Renal cortex interstitium (tissue), 11 donors: ENCODE data around the gene NSMF. TPM values are rescaled to one million over a fixed set of nuclear protein-coding genes. Genes with fewer than 3 reads are reported as not detected.
"Not testable (repeated sequence)": the region's sequence is repeated elsewhere in the genome, so short reads cannot be mapped to it uniquely, and the experiment has no call there.

ENCODE experiments used
- DNase-seq, 11 donors: peaks; one replicate each; pipeline ENCODE4 v3.0.0-alpha.2; 2013; ENCODE audit warnings: low read depth in 9 of 11, low spot score in 4 of 11; ENCODE audit errors: extremely low read depth in 1 of 11
- polyA plus RNA-seq, 3 donors: library from polyadenylated mRNA; unstranded; fragments of 120-200 nt; gene quantifications; one replicate each; pipeline ENCODE4 v1.2.1, GENCODE V29; 2013; ENCODE audit not compliant: insufficient read length in 3 of 3

The NSMF gene
- polyA plus RNA-seq, 3 donors, result 52.9 to 57.8 (median 56.5) TPM

DNA sequence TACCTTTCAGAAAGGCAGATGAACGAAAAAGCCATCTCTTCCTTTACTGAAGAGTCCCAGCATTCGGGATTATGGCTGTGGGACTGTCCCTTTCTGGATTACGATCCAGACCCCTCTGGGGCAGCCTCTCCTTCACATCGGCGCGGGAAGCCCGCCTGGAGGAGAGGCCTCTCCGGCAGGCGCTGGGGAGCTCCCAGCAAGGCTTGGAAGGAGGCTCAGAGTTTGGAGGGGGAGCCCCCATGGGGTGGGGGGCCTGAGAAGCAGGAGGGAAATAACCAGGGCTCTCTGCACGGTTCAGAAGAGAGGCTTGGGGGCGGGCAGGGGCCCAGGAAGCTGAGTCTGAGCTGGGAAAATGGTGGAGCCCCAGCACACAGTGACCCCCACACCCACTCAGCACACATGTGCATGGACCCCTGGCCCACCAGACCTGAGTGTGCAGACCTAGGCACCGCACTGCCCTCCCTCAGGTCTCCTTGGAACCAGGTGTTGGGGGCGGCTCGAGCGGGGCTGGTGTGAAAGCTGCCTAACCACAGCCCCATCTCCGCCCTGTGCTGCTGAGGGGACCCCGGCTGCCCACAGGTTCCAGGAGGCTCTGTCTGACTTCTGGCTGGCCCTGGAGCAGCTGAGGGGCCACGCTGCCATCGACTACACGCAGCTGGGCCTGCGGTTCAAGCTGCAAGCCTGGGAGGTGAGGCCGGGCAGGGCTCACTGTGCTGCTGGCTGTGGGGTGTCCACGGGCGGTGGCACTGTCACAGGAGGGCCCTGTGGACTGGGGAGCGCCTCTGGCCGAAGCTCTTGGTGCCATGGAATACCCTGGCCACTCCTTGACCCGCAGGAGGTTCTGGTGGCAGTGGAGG lies 31.5 kb downstream of the NSMF start:
- DNase-seq, result no peak

DNA sequence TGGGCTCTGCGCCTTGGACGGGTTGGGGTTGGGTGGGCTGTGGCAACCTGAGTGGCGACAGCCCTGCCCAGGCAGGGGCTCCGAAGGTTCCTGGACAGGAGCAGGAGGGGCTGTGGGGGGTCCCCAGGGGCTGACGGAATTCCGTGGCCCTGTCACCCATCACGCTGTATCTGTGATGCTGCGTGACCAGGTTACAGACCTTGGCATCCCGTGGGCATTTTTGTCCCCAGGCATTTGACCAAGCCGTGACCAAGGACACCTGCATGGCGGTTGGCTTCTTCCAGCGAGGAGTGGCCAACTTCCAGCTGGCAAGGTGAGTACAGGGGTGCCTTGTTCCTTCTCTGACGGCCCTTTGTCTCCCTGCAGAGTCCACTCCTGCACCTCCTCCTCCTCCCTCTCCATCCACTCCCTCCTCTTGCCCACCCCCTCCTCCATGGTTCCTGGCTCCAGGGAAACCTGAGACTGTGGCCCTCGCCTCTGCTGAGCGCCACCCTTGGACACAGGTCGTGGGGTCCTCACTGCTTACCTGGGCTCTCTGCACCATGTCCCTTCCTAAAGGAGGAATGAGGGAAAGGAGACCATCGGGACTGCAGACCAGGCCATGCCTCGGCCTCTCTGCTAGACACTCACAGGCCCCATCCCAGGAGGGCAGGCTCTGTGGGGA lies 33.0 kb downstream of the NSMF start:
- no peak for DNase-seq

DNA sequence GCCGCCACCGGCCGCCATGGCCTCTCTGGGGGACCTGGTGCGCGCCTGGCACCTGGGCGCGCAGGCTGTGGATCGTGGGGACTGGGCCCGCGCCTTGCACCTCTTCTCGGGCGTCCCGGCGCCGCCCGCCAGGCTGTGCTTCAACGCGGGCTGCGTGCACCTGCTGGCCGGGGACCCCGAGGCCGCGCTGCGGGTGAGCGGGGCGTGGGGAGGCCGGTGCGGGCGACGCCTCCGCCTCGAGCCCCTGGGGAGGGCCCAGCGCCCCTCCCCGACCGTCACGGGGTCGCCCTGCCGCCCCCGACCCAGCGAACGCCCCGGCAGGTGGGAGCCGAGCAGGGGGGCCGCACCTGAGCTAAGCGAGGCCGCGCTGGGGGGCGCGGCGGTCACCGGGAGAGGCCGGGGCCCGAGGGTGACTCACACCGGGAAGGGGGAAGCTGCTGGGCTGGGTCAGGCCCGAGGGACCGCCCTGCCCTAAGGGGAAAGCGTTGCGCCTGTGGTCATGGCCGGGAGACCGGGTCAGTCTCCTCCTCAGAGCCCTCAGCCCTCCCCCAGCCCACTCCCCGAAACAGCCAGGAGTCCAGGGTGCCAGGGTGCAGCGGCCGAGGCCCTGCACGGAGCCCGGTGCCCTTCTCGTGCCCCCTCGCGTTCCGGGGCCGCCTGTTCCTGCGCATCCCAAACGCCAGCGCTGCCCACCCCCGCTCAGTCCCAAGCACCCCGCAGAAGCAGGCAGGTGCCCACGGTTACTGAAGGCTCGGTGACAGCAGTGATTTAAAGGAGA lies 35.4 kb downstream of the NSMF start:
- DNase-seq, result no peak

DNA sequence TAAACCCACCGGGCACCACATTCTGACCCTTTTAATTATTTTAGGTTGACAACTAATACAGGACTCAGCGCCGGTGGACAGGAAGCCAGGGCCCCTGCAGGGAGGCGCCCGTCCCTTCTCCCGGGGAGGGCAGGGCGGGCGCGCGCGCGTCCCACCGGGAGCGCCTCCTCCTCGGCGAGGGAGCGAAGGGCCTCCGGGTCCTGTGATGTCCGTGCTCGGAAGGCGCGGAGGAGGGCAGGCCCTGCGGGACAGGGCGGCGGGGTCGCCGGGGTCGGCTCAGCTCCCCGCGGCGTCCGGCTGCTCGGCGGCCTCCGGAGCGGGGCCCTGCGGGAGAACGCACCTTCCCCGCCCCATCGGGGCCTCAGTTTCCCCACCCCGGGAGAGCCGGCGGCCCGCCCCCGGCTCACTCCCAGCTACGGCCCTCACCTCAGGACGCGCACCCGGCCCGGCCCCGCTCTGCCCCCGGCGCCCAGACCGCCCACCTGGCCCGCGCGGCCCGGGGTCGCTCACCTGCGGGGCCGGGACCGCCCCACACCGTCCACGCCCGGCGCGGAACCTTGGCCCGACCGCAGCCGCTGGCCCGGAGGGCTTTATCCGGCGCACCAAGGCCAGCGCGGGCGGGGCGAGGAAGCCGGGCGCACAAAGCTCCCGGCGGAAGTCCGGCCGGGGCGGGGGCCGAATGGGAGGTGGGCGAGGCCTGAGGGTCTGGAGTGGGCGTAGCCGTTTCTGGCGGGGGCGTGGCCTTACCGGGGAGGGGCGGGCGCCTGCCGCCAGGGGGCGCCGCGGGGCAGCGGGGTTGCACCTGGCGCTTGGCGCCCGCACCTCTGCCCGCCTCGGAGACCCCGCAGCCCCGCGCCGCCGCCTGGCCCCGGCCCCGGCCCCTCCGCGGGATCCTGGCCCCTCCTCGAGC lies 36.3 kb downstream of the NSMF start, which contains the start of the genes EXD3 and NOXA1:
EXD3 (minus strand) TSS at position 559 of the 910 bp plus-strand sequence. CDS start 27,805 bp downstream, outside the sequence.
NOXA1 (plus strand) TSS at position 790 of the 910 bp plus-strand sequence. CDS start 137 bp downstream, outside the sequence.
- DNase-seq, result peak; percentile 63 to 90 (median 84)

DNA sequence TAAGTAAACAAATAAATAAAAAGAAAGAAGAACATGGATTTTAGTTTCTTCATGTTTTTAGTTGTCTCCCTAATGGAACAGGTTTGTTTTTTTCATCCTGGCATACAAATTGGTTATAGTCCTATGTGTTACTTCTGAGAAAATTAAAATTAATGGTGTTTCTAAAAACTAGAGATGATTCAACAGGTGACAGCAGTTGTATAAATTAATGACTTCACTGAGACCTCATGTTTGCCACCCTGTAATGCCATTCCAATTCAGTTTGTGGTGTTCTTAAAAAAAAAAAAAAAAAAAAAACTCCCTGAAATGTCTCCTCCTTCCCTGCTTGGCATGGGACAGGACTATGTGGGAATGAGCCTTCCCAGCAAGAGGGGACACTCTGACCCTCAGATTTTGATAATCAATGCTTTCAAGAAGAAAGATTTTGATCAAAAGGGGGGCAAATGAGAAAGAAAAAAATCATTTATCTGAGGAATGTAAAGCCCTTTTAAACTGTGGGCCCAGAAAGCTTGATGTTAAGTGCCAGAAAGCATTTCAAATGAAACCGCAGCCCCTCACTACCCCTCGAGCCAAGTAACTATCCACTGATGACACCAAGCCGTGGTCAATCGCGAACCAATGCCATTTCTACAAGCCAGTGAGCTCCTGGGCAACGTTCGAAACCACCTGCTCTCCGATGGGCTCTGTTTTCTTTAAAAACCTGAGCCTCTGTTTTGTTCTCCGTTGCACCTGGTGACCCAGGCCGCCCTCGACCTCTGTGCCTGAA lies 37.1 kb downstream of the NSMF start:
- DNase-seq, result no peak

DNA sequence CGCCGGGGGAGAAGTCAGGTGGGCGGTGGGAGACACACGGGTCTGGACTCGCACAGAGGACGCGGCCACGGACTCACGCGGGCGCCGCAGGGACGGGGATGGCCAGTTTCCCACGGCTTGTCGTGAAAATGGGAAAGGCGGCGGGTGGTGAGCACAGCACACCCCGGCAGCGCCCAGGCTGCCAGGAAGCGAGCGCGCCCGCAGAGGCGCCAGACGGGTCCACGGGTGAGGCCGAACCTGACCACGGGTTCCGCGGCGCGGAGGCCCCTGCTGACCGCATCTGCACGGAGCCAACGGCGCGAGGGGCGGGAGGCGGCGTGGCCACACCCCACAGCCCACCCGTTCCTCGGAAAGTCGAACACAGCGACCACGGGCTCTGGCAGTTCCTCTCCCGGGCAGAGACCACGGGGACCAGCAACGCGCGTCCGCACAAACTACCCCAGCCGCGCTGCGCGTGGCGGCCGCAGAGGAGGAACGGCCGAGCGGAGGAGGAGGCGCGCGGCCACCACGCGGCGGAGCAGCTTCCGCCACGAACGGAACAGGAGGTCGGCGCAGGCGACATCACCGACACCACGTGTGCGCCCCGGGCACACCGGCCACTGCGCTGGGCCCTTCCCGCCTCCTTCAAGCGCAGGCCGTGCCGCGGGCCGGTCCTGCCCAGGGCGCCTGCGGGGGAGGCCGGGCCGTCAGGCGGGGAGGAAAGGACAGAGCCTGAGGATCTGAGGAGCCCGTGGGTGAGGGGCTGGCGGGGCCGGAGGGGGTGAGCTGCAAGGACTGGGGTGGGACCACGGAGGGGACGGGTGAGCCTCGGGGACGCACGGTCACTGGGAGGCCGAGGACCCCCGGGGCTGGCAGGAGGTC lies 41.7 kb downstream of the NSMF start:
- no peak for DNase-seq

DNA sequence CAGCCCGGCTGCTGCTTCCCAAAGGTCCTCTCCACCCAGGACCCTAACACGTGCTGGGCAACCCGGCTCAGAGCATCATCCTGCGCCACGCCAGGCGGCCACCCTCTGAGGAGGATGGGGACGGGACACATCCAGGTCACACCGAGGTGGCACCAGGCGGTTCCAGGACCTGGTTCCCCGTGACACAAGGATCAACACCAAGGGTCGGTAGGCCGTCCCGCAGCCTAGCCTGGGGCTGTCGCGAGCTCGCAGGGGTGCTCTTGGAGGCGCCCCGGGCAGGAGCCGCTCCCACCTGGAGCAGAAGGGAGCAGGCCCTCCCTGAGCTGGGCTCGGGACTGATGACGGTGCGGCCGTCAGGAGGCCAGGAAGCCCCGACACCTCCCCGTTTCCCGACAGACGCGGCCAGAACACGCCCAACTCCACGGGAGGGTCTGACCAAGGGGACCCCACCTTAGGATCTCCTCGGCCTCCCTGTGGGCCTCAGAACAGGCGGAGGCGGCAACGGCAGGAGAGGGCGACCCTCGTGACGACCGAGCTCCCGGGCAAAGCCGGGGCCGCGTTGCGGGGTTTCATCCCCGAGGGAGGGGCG lies 42.5 kb downstream of the NSMF start:
- DNase-seq, result no peak

DNA sequence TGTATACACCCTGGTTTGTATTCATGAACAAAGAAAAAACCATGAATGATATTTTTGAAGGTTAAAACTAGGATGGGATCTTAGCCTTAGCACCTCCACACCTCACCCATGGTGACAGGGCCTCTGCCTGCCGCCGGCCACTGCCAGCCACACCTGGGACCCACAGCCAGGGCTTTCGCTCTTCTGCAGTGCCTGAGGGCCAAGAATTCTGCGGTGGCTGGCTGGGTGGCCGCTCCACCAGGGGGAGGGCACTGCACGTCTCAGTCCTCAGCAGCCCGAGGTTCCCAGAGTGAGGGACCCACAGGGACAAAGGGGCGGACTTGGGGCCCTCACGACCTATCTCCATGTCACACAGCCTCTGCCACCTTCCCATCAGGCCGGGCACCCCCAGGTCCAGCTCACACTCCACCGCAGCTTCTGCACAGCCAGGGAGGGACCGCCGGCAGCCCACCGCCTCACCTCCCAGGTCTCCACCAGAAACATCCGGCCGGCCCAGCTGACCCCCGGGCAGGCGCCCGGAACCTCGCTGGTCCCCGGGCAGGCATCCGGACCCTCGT lies 43.0 kb downstream of the NSMF start:
- DNase-seq, result no peak

DNA sequence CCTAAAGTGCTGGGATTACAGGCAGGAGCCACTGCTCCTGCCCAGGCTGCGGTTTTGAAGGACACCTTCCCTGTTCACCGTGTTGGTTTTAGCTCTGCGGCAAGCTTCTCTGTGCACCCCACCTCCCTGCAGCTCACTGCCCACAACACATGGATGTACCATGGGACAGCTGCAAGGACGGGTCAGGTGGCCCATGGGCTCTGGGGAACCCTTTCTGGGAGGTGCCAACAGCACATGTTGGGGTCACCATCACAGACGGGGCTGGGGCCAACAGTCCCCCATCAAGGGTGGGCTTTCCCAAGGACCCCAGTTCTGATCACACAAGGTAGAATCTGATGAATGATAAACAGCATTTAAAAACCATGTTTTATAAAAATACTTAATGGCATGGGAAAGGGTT lies 43.7 kb downstream of the NSMF start:
- DNase-seq, result no peak

DNA sequence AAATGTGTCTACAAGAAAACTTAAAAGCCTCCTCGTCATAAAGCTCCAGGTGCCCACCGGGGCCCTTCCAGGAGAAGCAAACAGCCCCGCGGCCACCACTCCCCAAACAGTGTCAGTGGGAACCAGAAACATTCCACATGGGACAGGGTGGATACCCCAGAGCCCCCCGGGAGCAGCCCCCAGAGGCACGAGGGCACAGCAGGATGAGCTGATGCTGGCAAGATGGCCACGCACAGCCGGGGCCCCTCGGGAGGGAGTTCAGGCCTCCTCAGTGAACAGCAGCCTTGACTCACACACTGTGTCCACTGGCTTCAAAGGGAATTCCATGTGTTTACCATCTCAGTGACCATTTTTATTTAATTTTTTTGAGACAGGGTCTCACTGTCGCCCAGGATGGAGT lies 46.7 kb downstream of the NSMF start:
- no peak for DNase-seq

DNA sequence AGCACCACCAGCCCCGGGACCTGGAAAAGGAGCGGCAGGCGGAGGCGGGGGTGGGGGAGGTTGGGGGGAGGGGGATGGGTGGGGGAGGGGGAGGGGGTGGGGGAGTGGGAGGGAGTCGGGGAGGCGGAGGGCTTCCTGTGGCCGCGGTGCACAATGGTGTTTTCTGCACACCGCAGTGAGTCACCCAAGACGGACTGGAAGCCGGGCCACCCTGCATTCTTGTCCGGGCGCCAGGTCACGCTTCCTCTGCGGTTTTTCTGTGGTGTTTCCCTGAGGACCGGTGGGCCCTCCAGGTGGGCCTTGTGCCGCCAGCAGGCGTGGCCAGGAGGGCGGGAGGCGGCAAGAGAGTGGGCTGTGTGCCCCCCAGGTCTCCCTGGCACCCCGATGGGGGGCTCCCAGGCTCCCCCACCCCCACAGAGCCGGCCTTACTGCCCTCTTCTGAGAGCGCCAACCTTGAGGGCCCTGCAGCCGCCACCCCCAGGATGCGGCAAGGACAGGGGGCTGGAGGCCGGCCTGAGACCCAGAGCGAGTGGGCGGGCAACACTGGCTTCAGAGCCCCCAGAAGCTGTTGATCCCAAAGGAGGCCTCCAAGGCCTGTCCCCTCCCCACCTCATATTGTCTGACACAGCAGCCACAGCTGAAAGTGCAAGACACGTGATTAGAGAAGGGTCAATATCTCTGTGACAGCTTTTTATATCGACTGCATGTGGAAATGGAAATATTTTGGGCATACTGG lies 47.3 kb downstream of the NSMF start:
- no peak for DNase-seq

DNA sequence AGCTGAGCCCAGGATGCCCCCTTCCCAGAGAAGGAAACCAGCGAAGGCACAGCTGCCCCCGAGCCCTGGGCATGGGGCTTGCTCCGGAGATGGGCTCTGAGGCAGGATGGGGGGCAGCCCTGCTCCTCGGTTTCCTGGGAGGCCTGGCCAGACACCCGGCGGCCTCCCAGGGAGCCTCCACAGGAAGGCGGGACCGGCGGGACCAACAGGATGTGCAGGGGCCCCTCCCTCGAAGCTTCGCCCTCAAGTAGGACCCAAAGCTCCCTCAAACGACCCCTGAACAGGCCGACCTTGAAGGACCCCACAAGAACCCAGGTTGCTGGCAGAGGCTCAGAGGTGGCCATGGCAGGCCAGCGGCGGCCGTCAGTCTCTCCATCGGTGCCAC lies 47.9 kb downstream of the NSMF start:
- DNase-seq, result no peak

DNA sequence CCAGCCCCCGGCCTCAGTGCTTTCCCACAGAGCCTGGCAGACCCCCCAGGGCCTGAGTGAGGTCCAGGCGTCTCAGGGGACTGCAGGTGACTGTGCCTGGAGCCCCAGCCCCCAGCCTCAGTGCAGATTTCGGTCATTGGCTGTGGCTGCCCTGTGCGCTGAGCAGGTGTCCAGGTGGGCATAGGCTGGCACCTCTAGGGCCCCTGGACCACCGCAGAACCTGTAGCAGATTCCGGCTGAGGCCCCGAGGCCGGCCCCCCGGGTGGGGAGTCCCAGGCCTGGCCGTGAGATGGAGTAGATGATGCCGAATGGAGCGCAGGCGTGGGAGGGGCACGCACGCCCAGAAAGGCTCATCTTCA lies 48.3 kb downstream of the NSMF start:
- DNase-seq, result no peak

DNA sequence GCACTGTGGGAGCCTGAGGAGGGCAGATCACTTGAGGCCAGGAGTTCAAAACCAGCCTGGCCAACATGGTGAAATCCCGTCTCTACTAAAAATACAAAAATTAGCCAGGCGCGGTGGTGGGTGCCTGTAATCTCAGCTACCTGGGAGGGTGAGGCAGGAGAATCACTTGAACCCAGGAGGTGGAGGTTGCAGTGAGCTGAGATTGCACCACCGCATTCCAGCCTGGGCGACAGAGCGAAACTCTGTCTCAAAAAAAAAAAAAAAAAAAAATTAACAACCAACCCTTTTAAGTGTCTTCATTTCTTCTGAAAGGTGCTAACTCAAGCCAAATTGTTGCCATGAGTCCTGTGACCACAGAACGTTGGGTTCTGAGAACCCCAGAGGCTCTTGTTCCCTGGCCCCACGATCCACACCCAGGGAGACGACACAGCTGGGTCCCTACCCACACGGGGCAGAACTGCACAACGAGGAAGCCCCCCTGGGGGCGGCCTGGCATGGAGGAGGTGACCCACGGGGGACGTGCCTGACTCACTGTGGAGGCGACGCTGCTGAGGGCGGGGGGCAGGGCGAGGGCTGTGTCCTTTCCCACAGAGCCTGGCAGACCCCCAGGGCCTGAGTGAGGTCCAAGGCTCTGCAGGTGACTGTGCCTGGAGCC lies 48.8 kb downstream of the NSMF start:
- not testable (repeated sequence) for DNase-seq

DNA sequence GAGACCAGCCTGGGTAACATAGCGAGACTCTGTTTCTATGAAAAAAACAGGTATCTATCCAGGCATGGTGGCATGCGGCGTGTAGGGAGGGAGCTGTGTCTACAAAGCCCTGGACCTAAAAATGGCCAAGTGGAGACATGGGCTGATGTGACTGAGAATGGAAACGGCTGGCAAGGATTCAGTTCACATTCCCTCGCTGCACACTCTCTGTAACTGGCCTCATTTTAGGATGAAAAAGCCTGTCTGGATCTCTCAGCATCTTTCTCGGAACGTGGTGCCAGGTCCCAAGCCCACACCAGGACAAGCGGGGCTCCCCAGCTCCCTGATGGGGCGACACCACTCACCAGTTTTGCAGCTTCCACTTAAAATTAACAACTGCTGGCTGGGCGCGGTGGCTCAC lies 49.6 kb downstream of the NSMF start:
- no peak for DNase-seq
